K562 (cell line): ENCODE measurements around the gene KCTD16. TPM values are rescaled to one million over a fixed set of nuclear protein-coding genes. Genes with fewer than 3 reads are reported as not detected.

ENCODE experiments used
- ATAC-seq: fragments of 200-7000 bp; cut with Tn5 transposase; 3 replicates; pipeline ENCODE4 v1.9.1; 2020; ENCODE audit warnings: moderate library complexity
- BruUV-seq: library from RNA; stranded (reverse); fragments of 400-500 nt; replicated peaks from 2 replicates; lab custom pipeline; 2021; lab: Mats Ljungman, UMichigan
- CTCF ChIA-PET: fragments of 300-600 bp; formaldehyde crosslinking; extraction: SDS; loops from one replicate; lab custom pipeline; 2021; ENCODE audit warnings: low intra/inter-chr PET ratio; lab: Yijun Ruan, JAX
- POLR2A ChIA-PET: fragments of 300-600, 350-650 bp; sonication (Branson Sonifier 250); formaldehyde crosslinking; extraction: SDS; loops from one replicate; lab custom pipeline; 2021; ENCODE audit warnings: antibody characterized with exemption, inconsistent platforms; lab: Yijun Ruan, JAX
- DNase-seq, 4 experiments: peaks; one replicate each; pipeline versions ENCODE4 v3.0.0 to v3.0.0-alpha.2; 2011 to 2018; ENCODE audit warnings: low spot score in 3 of 4, mixed read lengths in 3 of 4; ENCODE audit errors: extremely low read depth in 1 of 4
- FAIRE-seq: peaks from 2 replicates; lab custom pipeline; 2011; peaks lifted over from hg19 to GRCh38; lab: Jason Lieb, UNC
- H2AFZ ChIP-seq: 2 replicates; pipeline ENCODE4 v1.6.0; 2011; ENCODE audit warnings: low read depth, low read length, control low read depth, inconsistent platforms
- H3K27ac ChIP-seq: fragments of 200-600 bp; 3 replicates; pipeline ENCODE4 v1.8.0; 2011; ENCODE audit warnings: low read depth, mild to moderate bottlenecking, control low read depth, inconsistent platforms, low read length, moderate library complexity, mixed read lengths; ENCODE audit errors: extremely low read depth
- H3K27me3 ChIP-seq, 2 experiments: fragments of 300-600 bp in 1 of 2; 2 replicates in 1 of 2; 3 replicates in 1 of 2; pipeline versions ENCODE4 v1.6.0 to v1.8.0; 2011; ENCODE audit warnings: inconsistent platforms in 2 of 2, low read length in 2 of 2, mild to moderate bottlenecking in 1 of 2, mixed read lengths in 1 of 2, moderate library complexity in 1 of 2; ENCODE audit not compliant: control insufficient read depth in 2 of 2, insufficient read depth in 2 of 2
- H3K36me3 ChIP-seq: fragments of 300-600 bp; 3 replicates; pipeline ENCODE4 v1.8.0; 2011; ENCODE audit warnings: mild to moderate bottlenecking, low read length, inconsistent platforms; ENCODE audit not compliant: control insufficient read depth, insufficient read depth
- H3K4me1 ChIP-seq, 2 experiments: fragments of 200-600 bp in 1 of 2; replicated peaks in 1 of 2; 2 replicates in 1 of 2; 3 replicates in 1 of 2; pipeline versions ENCODE4 v1.5.1 to v1.8.0; 2011; ENCODE audit warnings: inconsistent platforms in 2 of 2, low read length in 2 of 2, mild to moderate bottlenecking in 1 of 2, mixed read lengths in 1 of 2, moderate library complexity in 1 of 2; ENCODE audit not compliant: control insufficient read depth in 2 of 2, insufficient read depth in 2 of 2
- H3K4me2 ChIP-seq: 2 replicates; pipeline ENCODE4 v1.6.1; 2011; ENCODE audit warnings: low read length, control low read depth, inconsistent platforms, mixed read lengths; ENCODE audit not compliant: insufficient read depth
- H3K4me3 ChIP-seq: fragments of 200-600 bp; sonication (generic), shearing (Covaris generic); 2 replicates; pipeline ENCODE4 v1.5.1; 2016; ENCODE audit warnings: control low read depth, inconsistent platforms
- H3K79me2 ChIP-seq: fragments of 200-600 bp; 3 replicates; pipeline ENCODE4 v1.8.0; 2011; ENCODE audit warnings: low read length, inconsistent platforms; ENCODE audit not compliant: control insufficient read depth, insufficient read depth
- H3K9ac ChIP-seq, 2 experiments: 2 replicates each; pipeline versions ENCODE4 v1.6.0 to v1.6.1; 2011; ENCODE audit warnings: low read depth in 2 of 2, low read length in 2 of 2, control low read depth in 1 of 2, inconsistent platforms in 1 of 2, mild to moderate bottlenecking in 1 of 2, mixed read lengths in 1 of 2; ENCODE audit not compliant: insufficient read depth in 1 of 2
- H3K9me1 ChIP-seq: one replicate; pipeline ENCODE4 v1.6.0; 2011; ENCODE audit warnings: inconsistent platforms, mild to moderate bottlenecking, low read length, moderate library complexity; ENCODE audit not compliant: control insufficient read depth, insufficient read depth
- H3K9me3 ChIP-seq: replicated peaks from 2 replicates; pipeline ENCODE4 v1.5.1; 2011; ENCODE audit warnings: low read depth, low read length, inconsistent platforms; ENCODE audit not compliant: control insufficient read depth, insufficient read depth
- H4K20me1 ChIP-seq: replicated peaks from 2 replicates; pipeline ENCODE4 v1.6.1; 2011; ENCODE audit warnings: low read length, inconsistent platforms, mixed read lengths; ENCODE audit not compliant: control insufficient read depth, insufficient read depth
- BCOR ChIP-seq: fragments of 450-650 bp; IDR thresholded peaks from 2 replicates; pipeline ENCODE4 v1.6.1; 2016
- CSDE1 ChIP-seq, 2 experiments: fragments of 450-650 bp; IDR thresholded peaks; 2 replicates each; pipeline ENCODE4 v1.6.1; 2016; ENCODE audit warnings: mild to moderate bottlenecking in 1 of 2
- FOSL1 ChIP-seq: fragments of 200-800 bp; sonication (Bioruptor generic); conservative IDR thresholded peaks from 2 replicates; pipeline ENCODE4 v1.6.1; 2016; ENCODE audit warnings: missing genetic modification characterization, missing compliant biosample characterization
- KLF10 ChIP-seq: fragments of 250-450 bp; sonication (Bioruptor Pico); IDR thresholded peaks from 2 replicates; pipeline ENCODE4 v1.6.1; 2021; ENCODE audit warnings: matching md5 sums
- MEF2A ChIP-seq: IDR thresholded peaks from 2 replicates; pipeline ENCODE4 v1.6.1; 2011; ENCODE audit warnings: low read depth, mild to moderate bottlenecking, low read length, moderate library complexity; ENCODE audit not compliant: control insufficient read depth
- SMARCA4 ChIP-seq: fragments of 450-650 bp; IDR thresholded peaks from 2 replicates; pipeline ENCODE4 v1.6.1; 2016
- SNRNP70 ChIP-seq: fragments of 200-400 bp; formaldehyde crosslinking; optimal IDR thresholded peaks from 2 replicates; pipeline ENCODE3; 2017; ENCODE audit warnings: low read depth, low read length
- ZNF24 ChIP-seq: fragments of 450-650 bp; IDR thresholded peaks from 2 replicates; pipeline ENCODE4 v1.6.1; 2016
- ZZZ3 ChIP-seq: fragments of 450-650 bp; IDR thresholded peaks from 2 replicates; pipeline ENCODE4 v1.6.1; 2016; ENCODE audit warnings: antibody characterized with exemption, mild to moderate bottlenecking, moderate library complexity
- WGBS: fragments of 100-300 bp; shearing (Covaris generic); methylation state at CpG from one replicate; pipeline ENCODE4 v1.1.6; 2016; ENCODE audit warnings: low coverage, mixed read lengths; ENCODE audit not compliant: insufficient coverage; ENCODE audit errors: missing lambda C conversion rate; 5-methylcytosine and 5-hydroxymethylcytosine counted together
- in situ Hi-C: fragments of 300-500 bp; cut with MboI; formaldehyde crosslinking; loops from 4 replicates; pipeline ENCODE4 v1.15.0; 2018; ENCODE audit warnings: inconsistent platforms, mixed read lengths
- intact Hi-C: fragments of 100-400 bp; cut with micrococcal nuclease; formaldehyde crosslinking; loops from 2 replicates; pipeline ENCODE4 v1.14.2; 2022
- polyA plus RNA-seq, 8 experiments: library from polyadenylated mRNA; depleted of rRNA in 4 of 8; stranded (reverse) in 5 of 8; unstranded in 3 of 8; fragments of >200 nt; fragmentation: Nextera tagmentation in 2 of 8; fragmentation: Illumina TruSeq in 1 of 8; extraction: Ambion mirVana in 2 of 8; extraction: Trizol in 1 of 8; gene quantifications; 2 replicates each; pipeline versions ENCODE4 v1.2.1 to v1.2.3, GENCODE V29; 2011 to 2014; ENCODE audit warnings: inconsistent platforms in 1 of 8, missing spikeins in 1 of 8
- total RNA-seq, 7 experiments: library from RNA; depleted of rRNA in 6 of 7; stranded (reverse); fragments of >200 nt in 6 of 7; fragmentation: Illumina TruSeq in 2 of 7; extraction: Trizol in 2 of 7; gene quantifications; 2 replicates each; pipeline versions ENCODE4 v1.2.1 to v1.2.3, GENCODE V29; 2011 to 2021; ENCODE audit warnings: low replicate concordance in 1 of 7
- TF ChIP-seq, protein P1 (sequence below): fragments of 450-650 bp; IDR thresholded peaks from 2 replicates; pipeline ENCODE4 v1.6.1; 2017; ENCODE audit warnings: mild to moderate bottlenecking, moderate library complexity
- TF ChIP-seq, protein P2 (sequence below): fragments of 250-450 bp; sonication (Bioruptor Pico); IDR thresholded peaks from 2 replicates; pipeline ENCODE4 v1.4.0; 2020; ENCODE audit warnings: mild to moderate bottlenecking, moderate library complexity, borderline replicate concordance

KCTD16 gene
- total and polyA plus RNA-seq, 9 of the 15 experiments (the other 6 are each of a cell fraction or from before 2014, with no cell fraction given): 0.04 TPM; not detected in 8

- in situ Hi-C loops (no loop called here), intact Hi-C loops (no loop called here)
- Histone ChIP-seq H3K4me2 (no peak overlapping the region), H2AFZ (no peak overlapping the region), H3K36me3 (no peaks in the 10 kb centered on the region), H3K27ac (no peak overlapping the region), H3K4me3 (no peak overlapping the region), H3K4me1 (no peaks in the 10 kb centered on the region), H3K9ac (no peak overlapping the region), H3K9me1 (no peaks in the 10 kb centered on the region), H4K20me1 (no peaks in the 10 kb centered on the region), H3K9me3 (no peaks in the 10 kb centered on the region), H3K27me3 (no peaks in the 10 kb centered on the region), H3K79me2 (no peaks in the 10 kb centered on the region)
- no peak for ATAC-seq
- WGBS: 0% methylated on average over 2 of the region's 2 CpGs
- POLR2A ChIA-PET: no interaction called here
- CTCF ChIA-PET: no interaction called here
- no TSS peak for BruUV-seq
- no peak for DNase-seq
- TF ChIP-seq ZNF24 (no peak), ZZZ3 (no peak), SMARCA4 (no peak), MEF2A (no peak), CSDE1 (IDR thresholded peaks at IDR 0.05) (no peak), KLF10 (CRISPR knock-in tag) (no peak), BCOR (no peak), SNRNP70 (no peak), FOSL1 (tag) (no peak)
- TF ChIP-seq, protein P1, sequence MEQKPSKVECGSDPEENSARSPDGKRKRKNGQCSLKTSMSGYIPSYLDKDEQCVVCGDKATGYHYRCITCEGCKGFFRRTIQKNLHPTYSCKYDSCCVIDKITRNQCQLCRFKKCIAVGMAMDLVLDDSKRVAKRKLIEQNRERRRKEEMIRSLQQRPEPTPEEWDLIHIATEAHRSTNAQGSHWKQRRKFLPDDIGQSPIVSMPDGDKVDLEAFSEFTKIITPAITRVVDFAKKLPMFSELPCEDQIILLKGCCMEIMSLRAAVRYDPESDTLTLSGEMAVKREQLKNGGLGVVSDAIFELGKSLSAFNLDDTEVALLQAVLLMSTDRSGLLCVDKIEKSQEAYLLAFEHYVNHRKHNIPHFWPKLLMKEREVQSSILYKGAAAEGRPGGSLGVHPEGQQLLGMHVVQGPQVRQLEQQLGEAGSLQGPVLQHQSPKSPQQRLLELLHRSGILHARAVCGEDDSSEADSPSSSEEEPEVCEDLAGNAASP: no peak
- TF ChIP-seq, protein P2, sequence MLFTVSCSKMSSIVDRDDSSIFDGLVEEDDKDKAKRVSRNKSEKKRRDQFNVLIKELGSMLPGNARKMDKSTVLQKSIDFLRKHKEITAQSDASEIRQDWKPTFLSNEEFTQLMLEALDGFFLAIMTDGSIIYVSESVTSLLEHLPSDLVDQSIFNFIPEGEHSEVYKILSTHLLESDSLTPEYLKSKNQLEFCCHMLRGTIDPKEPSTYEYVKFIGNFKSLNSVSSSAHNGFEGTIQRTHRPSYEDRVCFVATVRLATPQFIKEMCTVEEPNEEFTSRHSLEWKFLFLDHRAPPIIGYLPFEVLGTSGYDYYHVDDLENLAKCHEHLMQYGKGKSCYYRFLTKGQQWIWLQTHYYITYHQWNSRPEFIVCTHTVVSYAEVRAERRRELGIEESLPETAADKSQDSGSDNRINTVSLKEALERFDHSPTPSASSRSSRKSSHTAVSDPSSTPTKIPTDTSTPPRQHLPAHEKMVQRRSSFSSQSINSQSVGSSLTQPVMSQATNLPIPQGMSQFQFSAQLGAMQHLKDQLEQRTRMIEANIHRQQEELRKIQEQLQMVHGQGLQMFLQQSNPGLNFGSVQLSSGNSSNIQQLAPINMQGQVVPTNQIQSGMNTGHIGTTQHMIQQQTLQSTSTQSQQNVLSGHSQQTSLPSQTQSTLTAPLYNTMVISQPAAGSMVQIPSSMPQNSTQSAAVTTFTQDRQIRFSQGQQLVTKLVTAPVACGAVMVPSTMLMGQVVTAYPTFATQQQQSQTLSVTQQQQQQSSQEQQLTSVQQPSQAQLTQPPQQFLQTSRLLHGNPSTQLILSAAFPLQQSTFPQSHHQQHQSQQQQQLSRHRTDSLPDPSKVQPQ (CRISPR knock-in tag): no peak
- no peak for FAIRE-seq
These were observed 280.7 kb downstream of the KCTD16 start for GRCh38 chr5:144451187-144451973.
